Calu3 (cell line): Measurements from ENCODE around the gene GPR156. TPM values are rescaled to one million over a fixed set of nuclear protein-coding genes. Genes with fewer than 3 reads are reported as not detected.

ENCODE experiments used
- BruUV-seq: library from RNA; stranded (reverse); fragments of 400-500 nt; replicated peaks from 2 replicates; lab custom pipeline; 2021; lab: Mats Ljungman, UMichigan
- CTCF ChIA-PET: fragments of 300-600 bp; sonication (Branson Sonifier 250); formaldehyde crosslinking; loops from one replicate; lab custom pipeline; 2022; ENCODE audit warnings: antibody characterized with exemption; lab: Charles Lee
- DNase-seq: peaks from one replicate; pipeline ENCODE4 v3.0.0; 2022
- H3K27ac Mint-ChIP-seq: one replicate; pipeline ENCODE4 v1.8.0; 2022; ENCODE audit warnings: mixed read lengths; ENCODE audit not compliant: unreplicated experiment
- H3K27me3 Mint-ChIP-seq: one replicate; pipeline ENCODE4 v1.8.0; 2022; ENCODE audit warnings: mixed read lengths; ENCODE audit not compliant: unreplicated experiment
- H3K36me3 Mint-ChIP-seq: one replicate; pipeline ENCODE4 v1.8.0; 2022; ENCODE audit warnings: mild to moderate bottlenecking, moderate library complexity, mixed read lengths; ENCODE audit not compliant: insufficient read depth, unreplicated experiment
- H3K4me1 Mint-ChIP-seq: one replicate; pipeline ENCODE4 v1.8.0; 2022; ENCODE audit warnings: mild to moderate bottlenecking, low read depth, mixed read lengths; ENCODE audit not compliant: unreplicated experiment
- H3K4me3 Mint-ChIP-seq: one replicate; pipeline ENCODE4 v1.8.0; 2022; ENCODE audit warnings: mild to moderate bottlenecking, low read depth, moderate library complexity, mixed read lengths; ENCODE audit not compliant: unreplicated experiment
- H3K9me3 Mint-ChIP-seq: one replicate; pipeline ENCODE4 v1.8.0; 2022; ENCODE audit warnings: low read depth, mixed read lengths; ENCODE audit not compliant: unreplicated experiment
- intact Hi-C: fragments of 100-400 bp; cut with micrococcal nuclease; formaldehyde crosslinking; loops from one replicate; pipeline ENCODE4 v1.10.0; 2022; ENCODE audit not compliant: unreplicated experiment
- total RNA-seq: library from RNA; stranded (reverse); gene quantifications from 2 replicates; pipeline ENCODE4 v1.2.3, GENCODE V29; 2022
- TF ChIP-seq, protein P1 (sequence below): fragments of 200-600 bp; IDR thresholded peaks from one replicate; pipeline ENCODE4 v1.8.0; 2022; ENCODE audit warnings: antibody characterized with exemption; ENCODE audit not compliant: unreplicated experiment

Gene GPR156
- total RNA-seq, 1 experiment from 2014 or later, result 0.45 TPM

DNA sequence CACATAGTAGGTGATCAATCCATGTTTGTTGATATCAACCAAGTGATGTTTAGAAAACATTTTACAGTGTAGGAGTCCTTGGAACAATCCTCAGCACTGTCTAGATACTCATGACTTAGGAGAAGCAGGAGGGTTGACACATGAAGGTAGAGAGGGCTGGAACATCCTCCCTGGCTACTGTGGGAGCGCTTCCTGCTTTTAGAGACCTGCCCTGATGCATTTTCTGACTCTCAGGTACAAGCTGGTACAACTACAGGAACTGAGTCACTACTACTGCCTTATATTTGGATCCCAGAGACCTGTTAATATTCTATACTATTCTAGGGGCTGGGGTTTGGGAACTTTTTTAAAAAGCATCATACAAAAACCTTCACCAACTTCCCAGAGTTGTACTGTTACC lies 20.1 kb downstream of the GPR156 start:
- BruUV-seq, result no TSS peak
- Mint-ChIP-seq H3K9me3 (no peaks in the 10 kb centered on the region), H3K4me3 (no peak overlapping the region), H3K36me3 (no peaks in the 10 kb centered on the region), H3K4me1 (no peaks in the 10 kb centered on the region), H3K27ac (no peak overlapping the region), H3K27me3 (peaks cover 13% of the 10 kb centered on the region)
- TF ChIP-seq, protein P1, sequence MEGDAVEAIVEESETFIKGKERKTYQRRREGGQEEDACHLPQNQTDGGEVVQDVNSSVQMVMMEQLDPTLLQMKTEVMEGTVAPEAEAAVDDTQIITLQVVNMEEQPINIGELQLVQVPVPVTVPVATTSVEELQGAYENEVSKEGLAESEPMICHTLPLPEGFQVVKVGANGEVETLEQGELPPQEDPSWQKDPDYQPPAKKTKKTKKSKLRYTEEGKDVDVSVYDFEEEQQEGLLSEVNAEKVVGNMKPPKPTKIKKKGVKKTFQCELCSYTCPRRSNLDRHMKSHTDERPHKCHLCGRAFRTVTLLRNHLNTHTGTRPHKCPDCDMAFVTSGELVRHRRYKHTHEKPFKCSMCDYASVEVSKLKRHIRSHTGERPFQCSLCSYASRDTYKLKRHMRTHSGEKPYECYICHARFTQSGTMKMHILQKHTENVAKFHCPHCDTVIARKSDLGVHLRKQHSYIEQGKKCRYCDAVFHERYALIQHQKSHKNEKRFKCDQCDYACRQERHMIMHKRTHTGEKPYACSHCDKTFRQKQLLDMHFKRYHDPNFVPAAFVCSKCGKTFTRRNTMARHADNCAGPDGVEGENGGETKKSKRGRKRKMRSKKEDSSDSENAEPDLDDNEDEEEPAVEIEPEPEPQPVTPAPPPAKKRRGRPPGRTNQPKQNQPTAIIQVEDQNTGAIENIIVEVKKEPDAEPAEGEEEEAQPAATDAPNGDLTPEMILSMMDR, result no peak
- no peak for DNase-seq
- CTCF ChIA-PET, result no interaction called here
- intact Hi-C loops, result no loop called here

DNA sequence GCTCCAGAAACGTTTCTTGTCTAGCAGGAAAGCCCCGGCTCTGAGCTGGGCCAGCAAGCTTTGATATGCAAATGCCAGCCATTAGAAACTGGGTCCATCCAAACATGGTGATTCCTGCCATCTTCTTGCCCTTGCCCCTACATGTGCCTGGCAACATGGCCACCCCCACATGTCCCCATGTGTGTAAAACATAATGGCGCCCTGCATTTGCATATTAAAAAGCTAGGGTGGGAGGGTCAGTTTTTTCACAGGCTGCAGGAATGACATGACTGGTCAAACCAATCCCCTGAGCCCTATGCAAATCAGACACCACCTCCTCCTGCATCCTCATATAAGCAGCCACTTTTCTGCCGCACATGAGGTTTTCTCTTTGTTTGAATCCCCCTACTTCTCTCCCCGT lies 21.2 kb downstream of the GPR156 start:
- CTCF ChIA-PET, result no interaction called here
- no peaks in the 10 kb centered on the region for H3K9me3 Mint-ChIP-seq
- H3K27ac Mint-ChIP-seq, result no peak overlapping the region
- no peaks in the 10 kb centered on the region for H3K4me1 Mint-ChIP-seq
- no peaks in the 10 kb centered on the region for H3K36me3 Mint-ChIP-seq
- no peak overlapping the region for H3K4me3 Mint-ChIP-seq
- peaks cover 13% of the 10 kb centered on the region for H3K27me3 Mint-ChIP-seq
- BruUV-seq, result no TSS peak
- no peak for DNase-seq
- TF ChIP-seq, protein P1, result no peak
- intact Hi-C loops, result no loop called here

DNA sequence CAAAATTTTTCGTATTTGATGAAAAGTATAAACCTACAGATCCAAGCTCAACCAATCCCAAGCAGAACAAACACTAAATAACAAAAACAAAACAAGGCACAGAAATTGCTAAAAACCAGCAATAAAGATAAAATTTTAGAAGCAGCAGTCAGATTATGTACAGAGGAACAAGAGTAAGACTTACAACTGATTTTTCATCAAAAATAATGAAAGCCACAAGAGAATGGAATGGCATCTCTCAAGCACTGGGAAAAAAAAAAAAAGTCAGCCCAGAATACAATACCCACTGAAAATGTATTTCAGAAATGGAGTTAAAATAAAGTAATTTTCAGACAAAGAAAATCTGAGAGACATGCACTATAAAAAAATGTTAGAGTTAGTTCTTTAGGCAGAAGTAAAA lies 27.0 kb downstream of the GPR156 start:
- BruUV-seq, result no TSS peak
- H3K27me3 Mint-ChIP-seq, result no peaks in the 10 kb centered on the region
- no peaks in the 10 kb centered on the region for H3K36me3 Mint-ChIP-seq
- no peak for DNase-seq
- no peak overlapping the region for H3K27ac Mint-ChIP-seq
- H3K4me3 Mint-ChIP-seq, result no peak overlapping the region
- intact Hi-C loops, result no loop called here
- CTCF ChIA-PET, result no interaction called here
- TF ChIP-seq, protein P1, result no peak
- H3K9me3 Mint-ChIP-seq, result peaks cover 5% of the 10 kb centered on the region
- no peaks in the 10 kb centered on the region for H3K4me1 Mint-ChIP-seq

DNA sequence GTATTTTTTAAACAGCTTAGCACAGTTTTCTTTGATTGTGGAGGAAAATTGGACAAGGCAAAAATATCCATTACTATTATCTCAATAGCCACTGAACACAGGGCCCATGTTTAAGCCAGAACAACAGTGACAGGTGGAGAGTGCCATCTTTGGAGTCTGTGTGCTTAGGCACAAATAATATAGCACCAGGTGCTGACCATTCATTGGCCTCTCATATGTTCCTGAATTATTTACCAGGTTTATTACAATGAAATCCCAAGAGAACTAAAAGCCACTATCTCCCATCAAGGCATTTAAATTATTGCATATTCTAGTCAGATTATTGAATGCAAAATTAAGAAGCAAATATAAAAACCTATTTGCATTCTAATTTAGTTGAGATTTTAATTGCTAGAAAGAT lies 39.6 kb downstream of the GPR156 start:
- CTCF ChIA-PET, result interaction anchor here (1.6 to 2.8 kb wide), 3 partner anchors 172 to 313 kb away, joined by 5 to 45 read pairs (median 12); no protein-coding TSS in a partner anchor
- intact Hi-C loops, result no loop called here
- TF ChIP-seq, protein P1, result no peak

More for the DNA sequence above, 39.6 kb downstream of the GPR156 start:
- no peak for DNase-seq
- Mint-ChIP-seq H3K36me3 (no peaks in the 10 kb centered on the region), H3K9me3 (no peaks in the 10 kb centered on the region), H3K27me3 (peaks cover 19% of the 10 kb centered on the region), H3K27ac (no peak overlapping the region), H3K4me1 (no peaks in the 10 kb centered on the region), H3K4me3 (no peak overlapping the region)
- BruUV-seq, result no TSS peak
